GM12878 (cell line): Measurements from ENCODE around the gene HYDIN. TPM values are rescaled to one million over a fixed set of nuclear protein-coding genes. Genes with fewer than 3 reads are reported as not detected.

Experiments
- ATAC-seq: fragments of 200-7000 bp; cut with Tn5 transposase; 3 replicates; pipeline ENCODE4 v1.9.1; 2020; ENCODE audit warnings: mild to moderate bottlenecking, moderate library complexity
- BruUV-seq: library from RNA; stranded (reverse); fragments of 400-500 nt; replicated peaks from 2 replicates; lab custom pipeline; 2021; lab: Mats Ljungman, UMichigan
- CTCF ChIA-PET: fragments of 300-600 bp; sonication (Branson Sonifier 250); formaldehyde crosslinking; extraction: SDS; loops from one replicate; lab custom pipeline; 2021; ENCODE audit warnings: inconsistent platforms; lab: Yijun Ruan, JAX
- POLR2A ChIA-PET: fragments of 350-600 bp; formaldehyde crosslinking; extraction: SDS; loops from one replicate; lab custom pipeline; 2021; ENCODE audit warnings: inconsistent platforms; lab: Charles Lee
- RAD21 ChIA-PET: fragments of 300-600 bp; sonication (Branson Sonifier 250); formaldehyde crosslinking; loops from one replicate; lab custom pipeline; 2023; ENCODE audit warnings: antibody characterized with exemption; ENCODE audit not compliant: unreplicated experiment; lab: Charles Lee
- SMC1A ChIA-PET: fragments of 300-600 bp; sonication (Branson Sonifier 250); formaldehyde crosslinking; loops from one replicate; lab custom pipeline; 2023; ENCODE audit not compliant: unreplicated experiment, uncharacterized antibody; lab: Charles Lee
- DNase-seq: peaks from one replicate; pipeline ENCODE4 v3.0.0-alpha.2; 2011; ENCODE audit warnings: low read depth, low spot score
- FAIRE-seq: peaks from 3 replicates; lab custom pipeline; 2011; peaks lifted over from hg19 to GRCh38; lab: Jason Lieb, UNC
- H2AFZ ChIP-seq: 2 replicates; pipeline ENCODE4 v1.6.0; 2011; ENCODE audit warnings: low read depth, low read length, control low read depth; ENCODE audit not compliant: control insufficient read depth
- H3K27ac ChIP-seq: 2 replicates; pipeline ENCODE4 v1.5.1; 2011; ENCODE audit warnings: control low read depth; ENCODE audit not compliant: control insufficient read depth, insufficient read depth
- H3K27me3 ChIP-seq, 2 experiments: replicated peaks in 1 of 2; 2 replicates each; pipeline versions ENCODE4 v1.6.0 to v1.6.1; 2011; ENCODE audit warnings: low read length in 1 of 2; ENCODE audit not compliant: control insufficient read depth in 2 of 2, insufficient read depth in 2 of 2
- H3K36me3 ChIP-seq, 2 experiments: 2 replicates each; pipeline ENCODE4 v1.5.1; 2011; ENCODE audit warnings: low read length in 1 of 2; ENCODE audit not compliant: control insufficient read depth in 2 of 2, insufficient read depth in 2 of 2
- H3K4me1 ChIP-seq: 2 replicates; pipeline ENCODE4 v1.6.1; 2011; ENCODE audit warnings: mild to moderate bottlenecking, low read length, moderate library complexity, mixed read lengths; ENCODE audit not compliant: control insufficient read depth, insufficient read depth
- H3K4me2 ChIP-seq: 2 replicates; pipeline ENCODE4 v1.6.0; 2011; ENCODE audit warnings: control low read depth; ENCODE audit not compliant: control insufficient read depth, insufficient read depth
- H3K4me3 ChIP-seq: fragments of 200-600 bp; sonication (generic); 2 replicates; pipeline ENCODE4 v1.5.1; 2016
- H3K79me2 ChIP-seq: 2 replicates; pipeline ENCODE4 v1.6.0; 2011; ENCODE audit warnings: low read length; ENCODE audit not compliant: control insufficient read depth, insufficient read depth
- H3K9ac ChIP-seq: 2 replicates; pipeline ENCODE4 v1.8.0; 2011; ENCODE audit warnings: low read length, control low read depth, mixed read lengths; ENCODE audit not compliant: control insufficient read depth, insufficient read depth
- H3K9me3 ChIP-seq: replicated peaks from 3 replicates; pipeline ENCODE4 v1.5.1; 2011; ENCODE audit warnings: mild to moderate bottlenecking, low read length; ENCODE audit not compliant: control insufficient read depth, insufficient read depth
- H4K20me1 ChIP-seq: 2 replicates; pipeline ENCODE4 v1.6.0; 2011; ENCODE audit not compliant: control insufficient read depth, insufficient read depth
- CHD1 ChIP-seq: IDR thresholded peaks from 2 replicates; pipeline ENCODE4 v1.6.1; 2012; ENCODE audit warnings: low read depth, low read length, improper control_type of control experiment
- E2F8 ChIP-seq: fragments of 450-650 bp; IDR thresholded peaks from 2 replicates; pipeline ENCODE4 v1.6.1; 2018; ENCODE audit warnings: mild to moderate bottlenecking, low read depth, moderate library complexity; ENCODE audit not compliant: partially characterized antibody
- GABPA ChIP-seq: IDR thresholded peaks from 2 replicates; pipeline ENCODE4 v1.6.1; 2014; ENCODE audit warnings: antibody characterized with exemption, low read depth, mild to moderate bottlenecking, inconsistent platforms
- HDGF ChIP-seq: fragments of 450-650 bp; IDR thresholded peaks from 2 replicates; pipeline ENCODE4 v1.6.1; 2016; ENCODE audit warnings: antibody characterized with exemption
- NFIC ChIP-seq: IDR thresholded peaks from 2 replicates; pipeline ENCODE4 v1.6.1; 2012; ENCODE audit warnings: low read depth, mild to moderate bottlenecking, inconsistent platforms, low read length, moderate library complexity
- SPI1 ChIP-seq: IDR thresholded peaks from 2 replicates; pipeline ENCODE4 v1.6.1; 2011; ENCODE audit warnings: low read depth, mild to moderate bottlenecking, low read length, moderate library complexity, borderline replicate concordance; ENCODE audit not compliant: insufficient read depth
- SREBF2 ChIP-seq: IDR thresholded peaks from 2 replicates; pipeline ENCODE4 v1.6.1; 2012; ENCODE audit warnings: mild to moderate bottlenecking, low read length
- SUZ12 ChIP-seq: fragments of 200-600 bp; sonication (generic); IDR thresholded peaks from one replicate; pipeline ENCODE4 v1.6.1; 2018; ENCODE audit warnings: antibody characterized with exemption, mild to moderate bottlenecking; ENCODE audit not compliant: unreplicated experiment
- TARDBP ChIP-seq: IDR thresholded peaks from 2 replicates; pipeline ENCODE4 v1.6.1; 2016; ENCODE audit warnings: borderline replicate concordance
- USF2 ChIP-seq: IDR thresholded peaks from 2 replicates; pipeline ENCODE4 v1.6.1; 2011; ENCODE audit warnings: low read depth, low read length, improper control_type of control experiment, borderline replicate concordance
- ZNF207 ChIP-seq: fragments of 450-650 bp; IDR thresholded peaks from 2 replicates; pipeline ENCODE4 v1.6.1; 2014; ENCODE audit warnings: antibody characterized with exemption, mild to moderate bottlenecking, borderline replicate concordance
- ZSCAN29 ChIP-seq: fragments of 450-650 bp; IDR thresholded peaks from 2 replicates; pipeline ENCODE4 v1.6.1; 2017; ENCODE audit warnings: mild to moderate bottlenecking, moderate library complexity
- WGBS: methylation state at CpG from one replicate; pipeline ENCODE4 v1.1.6; 2016; ENCODE audit warnings: low lambda C conversion rate; ENCODE audit not compliant: insufficient replicate concordance, insufficient coverage; ENCODE audit errors: missing lambda C conversion rate; 5-methylcytosine and 5-hydroxymethylcytosine counted together
- in situ Hi-C: fragments of 300-500 bp; cut with MboI; formaldehyde crosslinking; loops from 9 replicates; pipeline ENCODE4 v1.14.3; 2018; ENCODE audit warnings: mixed read lengths
- intact Hi-C: fragments of 100-400 bp; cut with micrococcal nuclease; formaldehyde crosslinking; loops from one replicate; pipeline ENCODE4 v1.14.2; 2022; ENCODE audit not compliant: unreplicated experiment
- polyA plus RNA-seq, 11 experiments: library from polyadenylated mRNA; depleted of rRNA in 4 of 11; unstranded in 6 of 11; stranded (reverse) in 5 of 11; fragments of >200 nt; fragmentation: Nextera tagmentation in 4 of 11; fragmentation: Illumina TruSeq in 1 of 11; extraction: Ambion mirVana in 4 of 11; extraction: Trizol in 1 of 11; gene quantifications; 1 replicate in 1 of 11; 2 replicates in 10 of 11; pipeline versions ENCODE4 v1.2.1 to v1.2.3, GENCODE V29; 2011 to 2016; ENCODE audit warnings: inconsistent platforms in 2 of 11, missing spikeins in 2 of 11, low read depth in 1 of 11
- total RNA-seq, 4 experiments: library from RNA; depleted of rRNA in 3 of 4; stranded (reverse); fragments of >200 nt in 3 of 4; fragmentation: Illumina TruSeq in 1 of 4; extraction: Trizol in 1 of 4; gene quantifications; 2 replicates each; pipeline versions ENCODE4 v1.2.1 to v1.2.3, GENCODE V29; 2013 to 2021

HYDIN gene
- total and polyA plus RNA-seq, 10 of the 15 experiments (the other 5 are each of a cell fraction or from before 2014, with no cell fraction given), result 0.01 to 0.30 (median 0.10) TPM; not detected in 7

- intact Hi-C loops, result no loop called here
- FAIRE-seq, result peak; percentile 7
Measured at GRCh38 chr16:71218306-71218963, 12.1 kb downstream of the HYDIN start.

More at GRCh38 chr16:71218306-71218963, 12.1 kb downstream of the HYDIN start:
- CTCF ChIA-PET, result interaction anchor here (1.1 to 1.7 kb wide), 2 partner anchors 71 to 93 kb away, joined by 3 to 7 read pairs; partner anchors contain the start of gene CMTR2
- H3K79me2 ChIP-seq, result no peaks in the 10 kb centered on the region
- ATAC-seq (no peak), DNase-seq (no peak)
- no peaks in the 10 kb centered on the region for H3K27me3 ChIP-seq
- H3K27ac ChIP-seq, result no peak overlapping the region
- POLR2A ChIA-PET, result no interaction called here
- no peaks in the 10 kb centered on the region for H3K36me3 ChIP-seq
- no TSS peak for BruUV-seq
- TF ChIP-seq ZNF207 (no peak), SUZ12 (no peak), ZSCAN29 (no peak), SREBF2 (no peak), USF2 (no peak), CHD1 (no peak), HDGF (no peak), E2F8 (no peak), TARDBP (no peak), NFIC (no peak), GABPA (no peak), SPI1 (no peak)
- no peaks in the 10 kb centered on the region for H4K20me1 ChIP-seq
- SMC1A ChIA-PET, result no interaction called here
- RAD21 ChIA-PET, result interaction anchor here (1.3 kb wide), 1 partner anchor 93 kb away, joined by 3 read pairs; no protein-coding TSS in a partner anchor
- H3K4me1 ChIP-seq, result no peaks in the 10 kb centered on the region
- H2AFZ ChIP-seq, result no peak overlapping the region
- H3K4me2 ChIP-seq, result no peak overlapping the region
- WGBS, result 43% methylated on average over 4 of the region's 4 CpGs
- in situ Hi-C loops, result no loop called here
- no peak overlapping the region for H3K9ac ChIP-seq
- H3K9me3 ChIP-seq, result no peaks in the 10 kb centered on the region
- no peak overlapping the region for H3K4me3 ChIP-seq
